H1 (cell line): ENCODE measurements around the gene GAD2. TPM values are rescaled to one million over a fixed set of nuclear protein-coding genes. Genes with fewer than 3 reads are reported as not detected.

Experiments used
- HDAC2 ChIP-seq, 2 experiments: fragments of 300-600 bp in 1 of 2; sonication (generic) in 1 of 2; IDR thresholded peaks; 2 replicates each; pipeline ENCODE4 v1.6.1; 2011 to 2012; ENCODE audit warnings: low read depth in 2 of 2, low read length in 2 of 2, mild to moderate bottlenecking in 2 of 2, moderate library complexity in 2 of 2, borderline replicate concordance in 1 of 2, inconsistent platforms in 1 of 2
- NANOG ChIP-seq: IDR thresholded peaks from 2 replicates; pipeline ENCODE4 v1.6.1; 2011; ENCODE audit warnings: low read length, low read depth, mild to moderate bottlenecking, inconsistent platforms; ENCODE audit not compliant: insufficient read depth, poor library complexity, severe bottlenecking
- RFX5 ChIP-seq: IDR thresholded peaks from 2 replicates; pipeline ENCODE4 v1.6.1; 2011; ENCODE audit warnings: low read depth, low read length, improper control_type of control experiment, borderline replicate concordance
- SP2 ChIP-seq: IDR thresholded peaks from 2 replicates; pipeline ENCODE4 v1.6.1; 2012; ENCODE audit warnings: mild to moderate bottlenecking, low read length, inconsistent platforms
- polyA plus RNA-seq, 7 experiments: library from polyadenylated mRNA; depleted of rRNA in 3 of 7; stranded (reverse) in 5 of 7; unstranded in 2 of 7; fragments of >200 nt in 5 of 7; fragments of 200-250 nt in 2 of 7; gene quantifications; 1 replicate in 5 of 7; 2 replicates in 1 of 7; 4 replicates in 1 of 7; pipeline versions ENCODE4 v1.2.1 to v1.2.3, GENCODE V29; 2011 to 2013; ENCODE audit warnings: missing spikeins in 2 of 7, mixed read lengths in 2 of 7
- total RNA-seq: library from RNA; stranded (reverse); fragmentation: NEBNext Ultra II Directional; extraction: Animal tissue kit (Norgen Biotek cat#: 25700); gene quantifications from 2 replicates; pipeline ENCODE4 v1.2.1, GENCODE V29; 2021
- TF ChIP-seq, protein P1 (sequence below), 3 experiments: IDR thresholded peaks; 1 replicate in 2 of 3; 2 replicates in 1 of 3; pipeline versions ENCODE4 v1.5.1 to v1.6.1; 2011; ENCODE audit warnings: low read length in 3 of 3, mild to moderate bottlenecking in 3 of 3, inconsistent platforms in 2 of 3, low read depth in 1 of 3, moderate library complexity in 1 of 3; ENCODE audit not compliant: insufficient read depth in 1 of 3; ENCODE audit errors: control extremely low read depth in 1 of 3
- TF ChIP-seq, protein P2 (sequence below): IDR thresholded peaks from 2 replicates; pipeline ENCODE4 v1.6.1; 2011; ENCODE audit warnings: low read depth, mild to moderate bottlenecking, low read length; ENCODE audit not compliant: insufficient read depth

The GAD2 gene
- total and polyA plus RNA-seq, 2 of the 8 experiments (the other 6 are each of a cell fraction or from before 2014, with no cell fraction given) = 0.30 to 0.47 TPM

DNA sequence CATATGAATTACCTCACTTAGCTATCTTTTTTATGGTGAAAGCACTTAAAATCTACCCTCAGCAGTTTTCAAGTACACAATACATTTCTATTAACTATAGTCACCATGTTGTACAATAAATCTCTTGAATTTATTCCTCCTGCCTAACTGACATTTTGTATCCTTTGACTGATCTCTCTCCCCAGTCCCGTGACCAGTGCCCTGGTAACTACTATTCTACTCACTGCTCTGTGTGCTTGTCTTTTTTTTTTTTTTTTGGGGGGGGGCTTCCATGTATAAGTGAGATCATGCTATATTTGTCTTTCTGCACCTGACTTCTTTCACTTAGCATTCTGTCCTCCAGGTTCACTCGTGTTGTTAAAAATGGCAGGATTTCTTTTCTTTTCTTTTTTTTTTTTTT, 11.4 kb upstream of the GAD2 start (continued):
- TF ChIP-seq, protein P1, sequence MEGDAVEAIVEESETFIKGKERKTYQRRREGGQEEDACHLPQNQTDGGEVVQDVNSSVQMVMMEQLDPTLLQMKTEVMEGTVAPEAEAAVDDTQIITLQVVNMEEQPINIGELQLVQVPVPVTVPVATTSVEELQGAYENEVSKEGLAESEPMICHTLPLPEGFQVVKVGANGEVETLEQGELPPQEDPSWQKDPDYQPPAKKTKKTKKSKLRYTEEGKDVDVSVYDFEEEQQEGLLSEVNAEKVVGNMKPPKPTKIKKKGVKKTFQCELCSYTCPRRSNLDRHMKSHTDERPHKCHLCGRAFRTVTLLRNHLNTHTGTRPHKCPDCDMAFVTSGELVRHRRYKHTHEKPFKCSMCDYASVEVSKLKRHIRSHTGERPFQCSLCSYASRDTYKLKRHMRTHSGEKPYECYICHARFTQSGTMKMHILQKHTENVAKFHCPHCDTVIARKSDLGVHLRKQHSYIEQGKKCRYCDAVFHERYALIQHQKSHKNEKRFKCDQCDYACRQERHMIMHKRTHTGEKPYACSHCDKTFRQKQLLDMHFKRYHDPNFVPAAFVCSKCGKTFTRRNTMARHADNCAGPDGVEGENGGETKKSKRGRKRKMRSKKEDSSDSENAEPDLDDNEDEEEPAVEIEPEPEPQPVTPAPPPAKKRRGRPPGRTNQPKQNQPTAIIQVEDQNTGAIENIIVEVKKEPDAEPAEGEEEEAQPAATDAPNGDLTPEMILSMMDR (IDR thresholded peaks at IDR 0.05; ENCODE audit: control extremely low read depth in 1 of 3, insufficient read depth in 1 of 3, low read depth in 1 of 3, low read length in 3 of 3) = no peak
- TF ChIP-seq RFX5 (no peak), NANOG (no peak), HDAC2 (IDR thresholded peaks at IDR 0.05; ENCODE audit: borderline replicate concordance in 1 of 2, low read depth in 2 of 2, low read length in 2 of 2) (no peak), SP2 (no peak)
- TF ChIP-seq, protein P2, sequence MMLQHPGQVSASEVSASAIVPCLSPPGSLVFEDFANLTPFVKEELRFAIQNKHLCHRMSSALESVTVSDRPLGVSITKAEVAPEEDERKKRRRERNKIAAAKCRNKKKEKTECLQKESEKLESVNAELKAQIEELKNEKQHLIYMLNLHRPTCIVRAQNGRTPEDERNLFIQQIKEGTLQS = no peak
